ENCODE measurements around the gene SYNCRIP.

DNA sequence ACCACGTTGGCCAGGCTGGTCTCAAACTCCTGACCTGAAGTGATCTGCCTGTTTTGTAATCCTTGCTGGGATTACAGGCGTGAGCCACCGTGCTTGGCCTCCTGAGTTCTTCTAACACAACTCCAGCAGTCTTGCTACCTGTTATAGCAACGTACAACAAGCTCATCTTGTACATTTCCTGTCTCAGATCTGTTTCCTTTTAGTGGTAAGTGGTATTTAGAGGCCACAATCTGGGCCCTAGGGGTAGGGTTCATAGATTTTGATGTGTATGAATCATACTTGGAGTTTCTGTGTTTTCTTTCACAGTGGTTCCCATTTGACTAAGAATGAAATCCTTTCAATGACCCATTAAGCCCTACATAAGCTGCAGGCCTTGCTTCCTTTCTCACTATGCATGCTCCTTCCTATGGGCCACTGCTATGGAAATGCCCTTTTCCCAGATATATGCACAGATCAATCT, 27.1 kb upstream of the SYNCRIP start:
- TF ChIP-seq, protein P1, sequence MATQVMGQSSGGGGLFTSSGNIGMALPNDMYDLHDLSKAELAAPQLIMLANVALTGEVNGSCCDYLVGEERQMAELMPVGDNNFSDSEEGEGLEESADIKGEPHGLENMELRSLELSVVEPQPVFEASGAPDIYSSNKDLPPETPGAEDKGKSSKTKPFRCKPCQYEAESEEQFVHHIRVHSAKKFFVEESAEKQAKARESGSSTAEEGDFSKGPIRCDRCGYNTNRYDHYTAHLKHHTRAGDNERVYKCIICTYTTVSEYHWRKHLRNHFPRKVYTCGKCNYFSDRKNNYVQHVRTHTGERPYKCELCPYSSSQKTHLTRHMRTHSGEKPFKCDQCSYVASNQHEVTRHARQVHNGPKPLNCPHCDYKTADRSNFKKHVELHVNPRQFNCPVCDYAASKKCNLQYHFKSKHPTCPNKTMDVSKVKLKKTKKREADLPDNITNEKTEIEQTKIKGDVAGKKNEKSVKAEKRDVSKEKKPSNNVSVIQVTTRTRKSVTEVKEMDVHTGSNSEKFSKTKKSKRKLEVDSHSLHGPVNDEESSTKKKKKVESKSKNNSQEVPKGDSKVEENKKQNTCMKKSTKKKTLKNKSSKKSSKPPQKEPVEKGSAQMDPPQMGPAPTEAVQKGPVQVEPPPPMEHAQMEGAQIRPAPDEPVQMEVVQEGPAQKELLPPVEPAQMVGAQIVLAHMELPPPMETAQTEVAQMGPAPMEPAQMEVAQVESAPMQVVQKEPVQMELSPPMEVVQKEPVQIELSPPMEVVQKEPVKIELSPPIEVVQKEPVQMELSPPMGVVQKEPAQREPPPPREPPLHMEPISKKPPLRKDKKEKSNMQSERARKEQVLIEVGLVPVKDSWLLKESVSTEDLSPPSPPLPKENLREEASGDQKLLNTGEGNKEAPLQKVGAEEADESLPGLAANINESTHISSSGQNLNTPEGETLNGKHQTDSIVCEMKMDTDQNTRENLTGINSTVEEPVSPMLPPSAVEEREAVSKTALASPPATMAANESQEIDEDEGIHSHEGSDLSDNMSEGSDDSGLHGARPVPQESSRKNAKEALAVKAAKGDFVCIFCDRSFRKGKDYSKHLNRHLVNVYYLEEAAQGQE (IDR thresholded peaks at IDR 0.05; ENCODE audit: insufficient replicate concordance, low read depth) = no peak
- TF ChIP-seq, protein P2, sequence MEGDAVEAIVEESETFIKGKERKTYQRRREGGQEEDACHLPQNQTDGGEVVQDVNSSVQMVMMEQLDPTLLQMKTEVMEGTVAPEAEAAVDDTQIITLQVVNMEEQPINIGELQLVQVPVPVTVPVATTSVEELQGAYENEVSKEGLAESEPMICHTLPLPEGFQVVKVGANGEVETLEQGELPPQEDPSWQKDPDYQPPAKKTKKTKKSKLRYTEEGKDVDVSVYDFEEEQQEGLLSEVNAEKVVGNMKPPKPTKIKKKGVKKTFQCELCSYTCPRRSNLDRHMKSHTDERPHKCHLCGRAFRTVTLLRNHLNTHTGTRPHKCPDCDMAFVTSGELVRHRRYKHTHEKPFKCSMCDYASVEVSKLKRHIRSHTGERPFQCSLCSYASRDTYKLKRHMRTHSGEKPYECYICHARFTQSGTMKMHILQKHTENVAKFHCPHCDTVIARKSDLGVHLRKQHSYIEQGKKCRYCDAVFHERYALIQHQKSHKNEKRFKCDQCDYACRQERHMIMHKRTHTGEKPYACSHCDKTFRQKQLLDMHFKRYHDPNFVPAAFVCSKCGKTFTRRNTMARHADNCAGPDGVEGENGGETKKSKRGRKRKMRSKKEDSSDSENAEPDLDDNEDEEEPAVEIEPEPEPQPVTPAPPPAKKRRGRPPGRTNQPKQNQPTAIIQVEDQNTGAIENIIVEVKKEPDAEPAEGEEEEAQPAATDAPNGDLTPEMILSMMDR (IDR thresholded peaks at IDR 0.05; ENCODE audit: insufficient read depth, low read length) = no peak
- TF ChIP-seq GABPA (IDR thresholded peaks at IDR 0.05; ENCODE audit: low read depth) = no peak
